Dermis blood vessel endothelial cell (primary cell): ENCODE data around the gene APBB2. TPM values are rescaled to one million over a fixed set of nuclear protein-coding genes. Genes with fewer than 3 reads are reported as not detected.
A peak's percentile ranks its signal among the peaks of the same experiment; 100 is the strongest.
"Not testable (repeated sequence)": the region's sequence is repeated elsewhere in the genome, so short reads cannot be mapped to it uniquely, and the experiment has no call there.

ENCODE experiments used
- DNase-seq: peaks from one replicate; pipeline ENCODE4 v3.0.0; 2010
- total RNA-seq: library from RNA; depleted of rRNA; stranded (reverse); fragments of >200 nt; gene quantifications from 2 replicates; pipeline ENCODE4 v1.2.3, GENCODE V29; 2014

Gene APBB2
- total RNA-seq, 1 donor from 2014 or later: 88.2 TPM

DNA sequence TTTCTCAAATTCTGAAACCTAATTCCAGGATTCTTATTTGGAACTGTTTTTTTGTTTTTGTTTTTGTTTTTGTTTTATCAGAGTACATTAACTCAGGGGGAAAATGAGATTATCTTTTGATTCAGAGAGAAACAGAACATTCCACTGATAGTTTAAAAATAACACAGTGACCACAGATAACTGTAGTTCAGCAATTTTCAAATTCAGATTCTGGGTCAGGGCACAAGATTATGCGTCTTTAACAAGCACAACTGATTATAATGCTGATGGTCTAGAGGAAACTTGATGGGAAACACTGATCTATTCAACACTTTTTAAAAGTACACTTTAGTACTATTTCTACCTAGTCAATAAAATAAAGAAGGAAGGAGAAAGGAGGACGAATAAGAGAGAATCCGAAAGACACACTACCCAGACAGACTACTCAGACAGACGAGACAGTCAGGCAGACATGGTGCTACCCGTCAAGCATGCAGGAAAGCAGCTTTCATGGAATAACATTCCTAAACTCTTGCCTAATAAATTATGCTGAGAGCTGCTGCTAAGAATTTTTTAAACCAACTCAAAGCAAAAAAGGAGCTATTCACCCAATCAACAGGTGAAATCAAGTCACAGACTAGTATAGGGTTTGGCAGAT is 59.0 kb downstream of the APBB2 start:
- DNase-seq: peak; percentile 69

DNA sequence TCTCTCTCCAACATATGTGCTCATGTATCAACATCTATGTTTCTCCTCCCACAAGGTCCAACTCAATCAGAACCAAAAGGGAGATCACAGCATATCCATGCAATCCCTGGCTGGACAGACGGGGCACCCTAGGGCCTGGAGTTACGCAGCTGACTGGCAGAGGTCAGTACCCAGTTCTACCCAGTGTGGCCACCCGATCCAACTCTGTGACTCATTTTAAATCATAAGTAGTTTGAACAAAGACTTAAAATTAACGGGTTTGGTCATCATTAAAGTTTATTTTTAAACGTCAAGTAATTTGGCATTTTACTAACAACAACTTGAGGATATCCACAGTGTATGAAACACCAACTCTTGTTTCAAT is 59.5 kb downstream of the APBB2 start:
- peak; percentile 83 for DNase-seq

DNA sequence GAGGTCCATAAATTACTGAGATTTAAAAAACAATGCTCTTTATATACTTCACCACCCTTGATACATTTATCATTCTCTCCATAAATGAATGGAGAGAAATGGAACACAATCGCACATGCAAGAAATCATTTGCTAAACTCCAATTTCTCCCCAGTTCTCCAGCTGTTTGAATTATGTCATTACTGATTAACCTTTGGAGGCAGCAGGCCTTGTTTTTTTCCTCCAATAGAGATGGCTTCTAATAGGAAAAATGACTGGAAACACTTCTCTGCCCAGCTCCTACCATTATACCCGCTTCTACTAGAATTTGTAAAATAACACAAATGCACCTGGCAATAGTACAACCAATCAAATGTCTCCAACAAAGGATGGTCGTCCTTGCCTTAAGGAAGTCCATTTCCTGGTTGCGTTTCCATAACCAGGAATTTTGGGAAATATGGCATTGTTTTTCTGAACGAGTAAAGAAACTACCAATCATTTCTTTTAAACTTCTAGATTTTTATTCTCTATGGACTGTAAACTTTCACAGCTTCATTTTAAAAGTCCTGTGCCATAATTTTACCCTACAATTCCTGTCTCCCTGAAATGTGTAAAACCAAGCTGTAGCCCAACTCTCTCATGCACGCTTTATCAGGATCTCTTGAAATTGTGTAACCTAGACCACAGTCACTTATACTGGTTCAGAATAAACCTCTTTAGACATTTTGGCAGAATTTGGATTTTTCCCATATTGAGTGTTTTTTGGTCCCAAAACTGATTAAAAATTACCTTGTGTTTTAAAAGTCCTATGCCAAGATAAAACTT is 60.1 kb downstream of the APBB2 start:
- peak; percentile 79 for DNase-seq

DNA sequence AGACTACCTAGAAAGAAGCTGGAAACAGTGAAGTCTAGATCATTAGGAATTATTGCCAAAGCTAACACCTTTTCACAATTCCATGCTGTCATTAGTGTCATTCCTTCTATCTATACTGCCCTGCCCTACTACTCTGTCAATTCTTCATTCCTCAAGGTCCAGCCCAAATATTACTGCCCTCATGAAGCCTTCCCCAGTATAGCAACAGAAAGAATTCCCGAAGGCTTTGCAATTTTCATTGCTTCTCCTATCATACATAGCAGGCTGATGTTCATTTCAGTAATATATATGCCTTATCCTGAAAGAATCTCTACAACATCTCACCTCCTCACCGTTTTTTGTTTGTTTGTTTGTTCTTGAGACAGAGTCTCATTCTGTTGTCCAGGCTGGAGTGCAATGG is 63.9 kb downstream of the APBB2 start:
- no peak for DNase-seq

DNA sequence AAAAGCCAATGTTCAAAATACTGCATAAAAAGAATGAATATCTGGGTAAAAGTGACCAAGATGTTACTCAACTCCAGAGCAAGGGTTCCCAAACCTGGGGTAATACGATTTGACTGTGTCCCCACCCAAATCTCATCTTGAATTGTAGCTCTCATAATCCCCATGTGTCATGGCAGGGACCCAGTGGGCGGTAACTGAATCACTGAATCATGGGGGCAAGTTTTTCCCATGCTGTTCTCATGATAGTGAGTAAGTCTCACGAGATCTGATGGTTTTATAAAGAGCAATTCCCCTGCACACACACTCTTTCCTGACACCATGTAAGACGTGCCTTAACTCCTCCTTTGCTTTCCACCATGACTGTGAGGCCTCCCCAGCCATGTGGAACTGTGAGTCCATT is 64.8 kb downstream of the APBB2 start:
- not testable (repeated sequence) for DNase-seq

DNA sequence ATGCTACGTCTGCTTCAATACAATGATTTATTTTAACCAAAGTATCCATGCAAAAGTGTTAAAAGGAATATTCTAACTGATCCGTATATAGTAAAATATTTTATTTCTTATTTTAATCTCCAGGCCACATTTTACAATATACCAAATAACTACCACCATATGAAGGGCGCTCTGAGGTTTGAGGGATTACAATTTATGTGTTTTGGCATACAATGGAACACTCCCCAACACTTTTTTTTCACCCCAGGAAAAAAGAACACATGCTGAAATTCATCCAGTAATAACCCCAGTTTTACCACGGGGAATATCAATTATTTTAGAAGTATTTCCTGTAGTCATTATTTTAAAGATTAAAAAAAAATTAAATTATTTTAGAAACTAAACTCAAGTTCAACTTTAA is 65.4 kb downstream of the APBB2 start:
- no peak for DNase-seq

DNA sequence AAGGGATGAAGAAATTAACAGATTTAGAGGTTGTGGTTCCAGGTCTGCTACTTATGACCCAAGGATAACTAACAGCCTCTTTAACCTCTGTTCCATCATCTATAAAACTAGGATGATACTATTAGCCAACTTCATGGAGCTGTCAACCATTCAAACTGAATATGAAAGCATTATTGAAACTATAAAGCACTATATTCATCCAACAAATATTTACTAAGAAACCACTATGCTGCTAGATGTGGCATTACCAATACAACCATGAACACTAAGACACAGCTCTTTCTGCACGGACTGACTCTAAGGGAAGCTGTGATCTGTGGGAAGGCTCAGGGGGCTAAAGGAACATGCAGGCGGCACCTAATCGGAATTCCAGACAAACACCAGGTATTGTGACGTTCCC is 66.0 kb downstream of the APBB2 start:
- no peak for DNase-seq

DNA sequence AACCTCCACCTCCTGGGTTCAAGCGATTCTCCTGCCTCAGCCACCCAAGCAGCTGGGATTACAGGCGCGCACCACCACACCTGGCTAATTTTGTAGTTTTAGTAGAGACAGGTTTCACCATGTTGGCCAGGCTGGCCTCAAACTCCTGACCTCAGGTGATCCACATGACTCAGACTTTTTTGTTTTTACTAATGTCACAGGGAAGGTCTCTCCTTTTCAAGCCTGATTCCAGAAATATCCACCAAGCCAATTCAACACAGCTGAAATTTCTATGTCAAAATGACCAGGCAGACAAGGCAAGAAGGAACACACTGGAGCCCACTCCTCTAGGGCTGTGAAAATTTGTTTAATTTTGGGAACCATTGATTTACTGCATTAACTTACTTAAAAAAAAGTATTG is 66.8 kb downstream of the APBB2 start:
- DNase-seq: not testable (repeated sequence)

DNA sequence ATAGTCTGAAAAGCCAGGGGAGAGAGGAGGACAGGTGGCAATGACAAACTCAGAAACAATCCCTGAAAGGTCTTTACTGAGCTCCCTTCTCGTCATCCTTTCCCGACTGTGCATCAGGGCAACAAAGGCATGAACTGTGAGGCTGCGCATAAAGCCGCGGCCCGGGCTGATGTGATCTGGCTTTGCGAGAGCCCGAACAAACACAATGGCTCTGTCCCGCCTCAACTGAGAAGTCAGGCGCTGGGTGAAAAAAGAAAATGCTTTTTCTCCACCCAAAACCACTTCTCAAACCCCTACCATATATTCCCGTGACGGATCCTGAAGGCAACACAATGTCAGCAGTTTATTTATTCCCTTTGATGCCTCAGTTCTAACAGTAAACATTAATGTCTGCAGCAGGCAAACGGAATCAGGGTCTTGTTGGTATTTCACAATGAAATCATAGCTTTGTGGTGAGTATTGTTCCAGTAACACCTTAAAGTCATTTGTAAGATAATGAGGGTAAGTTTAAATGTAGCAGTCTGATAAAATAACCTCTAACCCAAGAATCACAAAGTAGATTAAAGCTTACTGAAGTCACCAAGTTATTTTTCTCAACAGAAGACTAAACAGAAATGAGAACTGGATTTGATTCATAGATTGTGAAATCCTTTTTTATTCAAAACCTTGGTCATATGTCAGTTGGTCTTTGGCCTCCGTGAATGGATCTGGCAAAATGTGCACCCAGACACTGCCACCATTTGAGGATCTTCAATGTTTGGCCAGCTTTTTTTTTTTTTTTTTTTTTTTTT is 67.4 kb downstream of the APBB2 start:
- peak; percentile 40 for DNase-seq

DNA sequence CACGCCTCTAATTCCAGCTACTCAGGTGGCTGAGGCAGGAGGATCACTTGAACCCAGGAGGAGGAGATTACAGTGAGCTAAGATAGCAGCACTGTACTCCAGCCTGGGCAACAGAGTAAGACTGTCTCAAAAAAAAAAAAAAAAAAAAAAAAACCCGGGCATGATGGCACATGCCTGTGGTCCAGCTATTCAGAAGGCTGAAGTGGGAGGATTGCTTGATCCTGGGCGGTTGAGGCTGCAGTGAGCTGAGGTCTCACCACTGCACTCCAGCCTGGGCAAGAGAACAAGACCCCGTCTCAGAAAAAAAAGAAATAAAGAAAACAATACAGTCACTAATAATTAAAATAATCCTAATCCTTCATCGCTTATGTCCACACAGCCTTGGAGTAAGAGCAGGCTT is 68.1 kb downstream of the APBB2 start:
- DNase-seq: no peak

DNA sequence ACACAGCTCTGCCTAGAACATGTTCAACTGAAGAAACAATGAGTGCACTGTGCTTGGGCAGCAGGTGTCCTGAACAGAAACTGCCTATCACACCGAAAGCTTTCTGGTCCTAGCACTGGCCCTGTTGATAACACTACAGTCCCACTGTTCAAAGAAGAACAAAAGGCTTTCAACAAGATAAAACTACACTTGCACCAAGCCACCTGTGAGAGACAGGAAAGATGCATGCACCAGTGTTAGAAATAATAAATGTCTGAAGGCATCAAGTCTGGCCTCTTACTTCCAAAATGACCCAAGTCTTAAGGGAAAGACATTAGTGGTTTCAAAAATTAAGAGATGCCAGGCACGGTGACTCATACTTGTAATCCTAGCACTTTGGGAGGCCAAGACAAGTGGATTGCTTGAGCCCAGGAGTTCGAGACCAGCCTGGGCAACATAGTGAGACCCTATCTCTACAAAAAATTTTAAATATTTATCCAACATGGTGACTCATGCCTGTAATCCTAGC is 68.7 kb downstream of the APBB2 start:
- DNase-seq: no peak

DNA sequence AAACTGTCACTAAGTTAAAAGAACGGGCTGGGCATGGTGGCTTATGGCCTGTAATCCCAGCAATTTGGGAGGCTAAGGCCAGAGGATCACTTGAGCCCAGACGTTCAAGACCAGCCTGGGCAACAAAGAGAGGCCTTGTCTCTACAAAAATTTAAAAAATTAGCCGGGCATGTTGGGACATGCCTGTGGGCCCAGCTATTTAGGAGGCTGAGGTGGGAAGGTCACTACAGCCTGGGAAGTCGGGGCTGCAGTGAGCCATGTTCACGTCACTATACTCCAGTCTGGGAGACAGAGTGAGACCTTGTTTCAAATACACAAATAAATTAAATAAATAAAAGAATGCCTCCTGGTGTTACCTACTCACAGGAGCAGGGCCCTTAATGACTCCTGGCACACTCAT is 69.5 kb downstream of the APBB2 start:
- DNase-seq: no peak

DNA sequence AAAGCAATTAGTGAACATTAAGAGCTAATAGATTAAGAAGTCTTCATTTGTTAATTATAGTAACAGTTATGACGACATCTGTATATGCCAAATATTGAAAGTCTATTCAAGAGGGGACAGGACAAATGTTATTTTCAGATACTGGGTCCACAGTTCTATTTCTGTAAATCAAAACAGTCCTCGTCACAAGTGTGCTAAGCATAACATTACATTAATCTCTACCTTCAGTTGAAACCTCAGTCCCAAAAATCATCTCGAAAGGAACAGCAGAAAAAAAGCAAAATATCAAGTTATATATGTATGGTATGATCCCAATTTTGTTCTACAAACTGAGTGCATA is 70.3 kb downstream of the APBB2 start:
- no peak for DNase-seq

DNA sequence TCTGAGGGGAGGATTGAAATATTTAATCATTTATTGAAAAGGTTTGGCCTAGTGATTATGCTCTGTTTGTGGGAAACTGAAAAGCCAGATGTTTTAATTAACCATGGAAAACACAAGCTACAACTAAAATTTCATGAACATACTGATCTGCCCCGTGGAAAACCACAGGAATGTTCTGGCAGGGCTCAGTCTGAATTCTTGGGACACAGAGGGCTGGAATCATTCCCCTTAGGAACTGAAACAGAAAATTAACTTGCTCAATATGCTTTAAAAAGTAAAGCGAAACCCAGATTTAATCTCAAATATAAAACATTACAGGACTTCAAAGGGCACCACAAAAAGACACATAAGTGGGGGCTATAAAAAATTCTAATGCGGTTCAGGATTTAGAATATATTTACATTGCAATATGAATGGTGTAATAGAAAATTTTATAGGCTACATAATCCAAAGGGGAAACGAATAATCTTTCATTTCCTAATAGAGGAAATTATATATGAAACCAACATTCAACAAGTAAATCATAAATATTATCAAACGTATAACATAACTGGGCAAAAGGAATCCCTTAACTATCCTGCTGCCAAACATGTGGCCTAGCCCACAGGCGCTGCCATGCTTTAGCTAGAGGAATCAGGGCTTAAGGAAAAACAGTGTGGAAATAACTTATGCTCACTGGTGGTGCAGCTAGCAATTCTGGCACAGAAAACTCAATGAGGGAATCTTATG is 70.9 kb downstream of the APBB2 start:
- DNase-seq: peak; percentile 73

DNA sequence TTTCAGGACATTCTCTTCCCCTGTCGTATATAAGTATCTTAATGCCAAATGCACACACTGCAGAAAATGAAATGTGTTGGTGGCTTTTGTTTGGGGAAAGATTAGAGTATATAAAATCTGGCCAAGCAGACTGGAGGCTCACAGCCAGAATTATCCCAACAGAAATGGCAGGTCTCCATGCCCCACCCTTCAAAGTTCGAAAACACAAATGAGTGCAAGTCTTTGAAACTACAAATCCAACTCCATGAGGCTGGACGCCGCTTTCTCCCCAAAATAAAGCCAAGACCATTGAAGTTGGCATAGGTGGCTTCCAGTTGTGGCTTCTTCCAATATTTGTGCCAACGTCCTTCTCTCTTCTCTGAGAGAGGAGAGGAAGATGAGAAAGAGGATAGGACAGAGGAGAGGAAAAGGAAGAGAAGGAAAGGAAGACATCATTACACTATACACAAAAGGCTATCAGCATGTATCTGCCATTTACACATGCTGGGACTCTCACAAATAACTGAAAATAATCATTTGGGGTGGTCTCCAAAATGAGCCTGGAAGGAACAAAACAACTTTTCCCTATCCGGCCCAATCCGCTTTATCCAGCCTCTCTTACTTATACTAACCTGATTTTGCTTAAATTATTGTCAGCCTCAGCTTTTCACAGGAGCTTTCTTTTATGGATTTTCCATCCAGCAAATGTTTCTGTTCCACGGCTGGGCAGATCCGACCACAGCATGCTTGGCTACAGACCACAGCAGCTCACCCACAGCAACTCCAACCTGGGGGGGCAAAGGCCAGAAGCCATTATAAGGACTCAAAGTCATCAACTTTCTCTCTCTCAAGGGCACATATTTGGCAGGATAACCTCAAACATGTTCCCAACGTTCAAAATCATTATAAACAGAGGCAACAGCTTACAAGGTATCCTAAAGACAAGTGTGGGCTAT is 71.7 kb downstream of the APBB2 start:
- DNase-seq: no peak

DNA sequence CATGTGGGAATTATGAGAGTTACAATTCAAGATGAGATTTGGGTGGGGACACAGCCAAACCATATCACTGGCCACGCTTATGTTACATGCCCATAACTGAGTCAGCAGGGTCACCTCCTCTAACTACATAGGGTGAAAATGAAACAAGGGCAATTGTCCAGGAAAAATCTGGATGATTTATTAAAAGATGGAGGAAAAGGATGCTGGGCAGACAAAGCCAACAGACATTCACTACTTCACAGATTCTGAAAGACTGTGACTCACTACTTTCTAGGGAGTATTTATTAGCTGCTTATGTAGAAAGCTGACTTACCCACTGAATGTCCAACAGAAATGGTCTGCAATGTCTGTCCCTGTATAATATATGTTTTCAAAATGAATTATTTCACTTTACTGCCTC is 72.4 kb downstream of the APBB2 start:
- peak; percentile 88 for DNase-seq

DNA sequence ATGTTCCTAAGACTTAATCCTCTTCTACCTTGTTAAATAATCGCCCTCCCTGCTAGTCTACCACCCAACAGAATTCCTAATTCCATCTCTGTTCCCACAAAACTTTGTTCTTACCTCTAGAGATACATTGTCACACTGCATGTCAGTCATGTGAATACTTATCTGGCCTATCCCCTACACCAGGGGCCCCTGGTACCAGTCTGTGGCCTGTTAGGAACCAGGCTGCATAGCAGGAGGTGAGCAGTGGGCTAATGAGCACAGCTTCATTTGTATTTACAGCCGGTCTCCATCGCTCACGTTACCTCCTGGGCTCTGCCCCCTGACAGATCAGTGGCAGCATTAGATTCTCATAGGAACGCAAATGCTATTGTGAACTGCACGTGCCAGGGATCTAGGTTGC is 73.9 kb downstream of the APBB2 start:
- DNase-seq: no peak

DNA sequence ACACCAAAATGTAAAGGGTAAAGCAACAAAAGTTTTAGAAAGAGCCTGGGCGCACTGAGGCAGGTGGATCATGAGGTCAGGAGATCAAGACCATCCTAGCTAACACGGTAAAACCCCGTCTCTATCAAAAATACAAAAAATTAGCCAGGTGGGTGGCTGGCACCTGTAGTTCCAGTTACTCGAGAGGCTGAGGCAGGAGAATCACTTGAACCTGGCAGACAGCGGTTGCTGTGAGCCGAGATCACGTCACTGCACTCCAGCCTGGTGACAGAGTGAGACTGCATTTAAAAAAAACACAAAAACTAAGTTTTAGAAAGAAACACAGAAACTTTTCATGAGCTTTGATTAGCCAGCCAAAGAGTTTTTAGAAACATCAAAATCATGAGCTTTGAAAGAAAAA is 76.5 kb downstream of the APBB2 start:
- DNase-seq: no peak

DNA sequence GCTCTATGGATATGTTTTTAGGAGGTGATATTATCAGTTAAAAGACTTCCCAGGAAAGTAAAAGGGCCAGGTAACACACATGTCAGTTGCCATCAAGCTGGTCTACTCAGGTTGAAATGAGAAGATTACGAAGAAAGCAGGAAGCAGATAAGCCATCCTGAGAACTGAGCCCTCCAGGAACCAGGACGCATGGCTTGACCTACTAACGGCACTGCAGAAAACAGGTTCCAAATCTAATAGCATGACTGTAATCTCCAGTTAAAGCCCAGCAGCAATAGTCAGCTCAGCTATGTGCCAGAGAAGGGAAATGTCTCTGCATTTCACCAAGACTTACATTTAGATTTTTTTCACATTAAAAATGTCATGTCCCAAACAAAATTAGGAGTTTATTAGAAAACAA is 77.9 kb downstream of the APBB2 start:
- DNase-seq: no peak

DNA sequence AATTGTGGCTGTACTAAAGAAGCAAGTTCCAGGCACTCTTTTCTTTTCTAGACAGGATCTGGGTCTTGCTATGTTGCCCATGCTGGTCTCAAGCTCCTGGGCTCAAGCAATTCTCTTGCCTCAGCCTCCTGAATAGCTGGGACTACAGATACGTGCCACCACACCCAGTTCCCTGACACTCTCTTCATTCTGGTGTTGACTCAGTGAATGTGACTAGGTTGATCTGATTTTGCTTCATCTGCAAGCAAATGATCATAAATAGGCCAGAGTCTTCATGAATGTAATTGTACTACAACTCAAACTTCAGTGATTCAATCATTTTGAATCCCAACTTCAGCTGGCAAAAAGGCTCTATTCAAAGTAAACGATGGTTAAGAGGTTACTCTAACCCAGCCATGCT is 78.5 kb downstream of the APBB2 start:
- DNase-seq: no peak

DNA sequence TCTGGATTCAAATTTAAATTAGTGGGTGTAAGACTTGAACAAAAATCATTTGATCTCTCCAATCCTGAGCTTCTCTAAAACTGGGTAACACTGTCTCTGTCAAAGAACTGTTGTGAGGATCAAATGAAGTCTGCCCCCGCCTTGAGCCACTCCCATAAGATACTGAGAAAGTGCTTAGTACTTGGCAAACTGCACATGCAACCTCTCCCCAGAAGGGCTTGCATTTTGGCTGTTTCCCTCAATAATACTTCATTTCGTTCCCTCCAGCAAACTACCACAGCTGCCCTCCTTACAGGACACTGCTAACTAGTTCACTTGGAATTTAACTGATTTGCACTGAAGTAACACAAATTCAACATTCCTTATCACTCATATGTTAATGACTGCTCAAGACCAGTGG is 79.8 kb downstream of the APBB2 start:
- no peak for DNase-seq
